GM12878 (cell line): ENCODE measurements around the gene GSTCD. TPM values are rescaled to one million over a fixed set of nuclear protein-coding genes. Genes with fewer than 3 reads are reported as not detected.

Source experiments
- ATAC-seq: fragments of 200-7000 bp; cut with Tn5 transposase; 3 replicates; pipeline ENCODE4 v1.9.1; 2020; ENCODE audit warnings: mild to moderate bottlenecking, moderate library complexity
- BruUV-seq: library from RNA; stranded (reverse); fragments of 400-500 nt; replicated peaks from 2 replicates; lab custom pipeline; 2021; lab: Mats Ljungman, UMichigan
- CTCF ChIA-PET: fragments of 300-600 bp; sonication (Branson Sonifier 250); formaldehyde crosslinking; extraction: SDS; loops from one replicate; lab custom pipeline; 2021; ENCODE audit warnings: inconsistent platforms; lab: Yijun Ruan, JAX
- POLR2A ChIA-PET: fragments of 350-600 bp; formaldehyde crosslinking; extraction: SDS; loops from one replicate; lab custom pipeline; 2021; ENCODE audit warnings: inconsistent platforms; lab: Charles Lee
- RAD21 ChIA-PET: fragments of 300-600 bp; sonication (Branson Sonifier 250); formaldehyde crosslinking; loops from one replicate; lab custom pipeline; 2023; ENCODE audit warnings: antibody characterized with exemption; ENCODE audit not compliant: unreplicated experiment; lab: Charles Lee
- SMC1A ChIA-PET: fragments of 300-600 bp; sonication (Branson Sonifier 250); formaldehyde crosslinking; loops from one replicate; lab custom pipeline; 2023; ENCODE audit not compliant: unreplicated experiment, uncharacterized antibody; lab: Charles Lee
- DNase-seq: peaks from one replicate; pipeline ENCODE4 v3.0.0-alpha.2; 2011; ENCODE audit warnings: low read depth, low spot score
- FAIRE-seq: peaks from 3 replicates; lab custom pipeline; 2011; peaks lifted over from hg19 to GRCh38; lab: Jason Lieb, UNC
- H2AFZ ChIP-seq: 2 replicates; pipeline ENCODE4 v1.6.0; 2011; ENCODE audit warnings: low read depth, low read length, control low read depth; ENCODE audit not compliant: control insufficient read depth
- H3K27ac ChIP-seq: 2 replicates; pipeline ENCODE4 v1.5.1; 2011; ENCODE audit warnings: control low read depth; ENCODE audit not compliant: control insufficient read depth, insufficient read depth
- H3K27me3 ChIP-seq, 2 experiments: replicated peaks in 1 of 2; 2 replicates each; pipeline versions ENCODE4 v1.6.0 to v1.6.1; 2011; ENCODE audit warnings: low read length in 1 of 2; ENCODE audit not compliant: control insufficient read depth in 2 of 2, insufficient read depth in 2 of 2
- H3K36me3 ChIP-seq, 2 experiments: 2 replicates each; pipeline ENCODE4 v1.5.1; 2011; ENCODE audit warnings: low read length in 1 of 2; ENCODE audit not compliant: control insufficient read depth in 2 of 2, insufficient read depth in 2 of 2
- H3K4me1 ChIP-seq: 2 replicates; pipeline ENCODE4 v1.6.1; 2011; ENCODE audit warnings: mild to moderate bottlenecking, low read length, moderate library complexity, mixed read lengths; ENCODE audit not compliant: control insufficient read depth, insufficient read depth
- H3K4me2 ChIP-seq: 2 replicates; pipeline ENCODE4 v1.6.0; 2011; ENCODE audit warnings: control low read depth; ENCODE audit not compliant: control insufficient read depth, insufficient read depth
- H3K4me3 ChIP-seq: fragments of 200-600 bp; sonication (generic); 2 replicates; pipeline ENCODE4 v1.5.1; 2016
- H3K79me2 ChIP-seq: 2 replicates; pipeline ENCODE4 v1.6.0; 2011; ENCODE audit warnings: low read length; ENCODE audit not compliant: control insufficient read depth, insufficient read depth
- H3K9ac ChIP-seq: 2 replicates; pipeline ENCODE4 v1.8.0; 2011; ENCODE audit warnings: low read length, control low read depth, mixed read lengths; ENCODE audit not compliant: control insufficient read depth, insufficient read depth
- H3K9me3 ChIP-seq: replicated peaks from 3 replicates; pipeline ENCODE4 v1.5.1; 2011; ENCODE audit warnings: mild to moderate bottlenecking, low read length; ENCODE audit not compliant: control insufficient read depth, insufficient read depth
- H4K20me1 ChIP-seq: 2 replicates; pipeline ENCODE4 v1.6.0; 2011; ENCODE audit not compliant: control insufficient read depth, insufficient read depth
- BCL11A ChIP-seq: IDR thresholded peaks from 2 replicates; pipeline ENCODE4 v1.6.1; 2011; ENCODE audit warnings: low read depth, low read length
- IRF4 ChIP-seq: IDR thresholded peaks from 2 replicates; pipeline ENCODE4 v1.6.1; 2011; ENCODE audit warnings: low read depth, low read length
- KAT2A ChIP-seq: conservative IDR thresholded peaks from 2 replicates; pipeline ENCODE4 v1.6.1; 2011; ENCODE audit warnings: low read depth, low read length; ENCODE audit not compliant: control insufficient read depth
- POU2F2 ChIP-seq: IDR thresholded peaks from 3 replicates; pipeline ENCODE4 v1.6.1; 2011; ENCODE audit warnings: low read depth, mild to moderate bottlenecking, low read length, borderline replicate concordance
- RBBP5 ChIP-seq: fragments of 200-600 bp; sonication (generic); conservative IDR thresholded peaks from 2 replicates; pipeline ENCODE4 v1.6.1; 2016
- RELB ChIP-seq: fragments of 450-650 bp; IDR thresholded peaks from 2 replicates; pipeline ENCODE4 v1.6.1; 2017; ENCODE audit warnings: low read depth, mild to moderate bottlenecking, moderate library complexity
- SMAD5 ChIP-seq: IDR thresholded peaks from 2 replicates; pipeline ENCODE4 v1.6.1; 2016; ENCODE audit warnings: antibody characterized with exemption, low read depth
- TCF12 ChIP-seq: IDR thresholded peaks from 2 replicates; pipeline ENCODE4 v1.6.1; 2011; ENCODE audit warnings: low read depth, mild to moderate bottlenecking, low read length
- WGBS: methylation state at CpG from one replicate; pipeline ENCODE4 v1.1.6; 2016; ENCODE audit warnings: low lambda C conversion rate; ENCODE audit not compliant: insufficient replicate concordance, insufficient coverage; ENCODE audit errors: missing lambda C conversion rate; 5-methylcytosine and 5-hydroxymethylcytosine counted together
- in situ Hi-C: fragments of 300-500 bp; cut with MboI; formaldehyde crosslinking; loops from 9 replicates; pipeline ENCODE4 v1.14.3; 2018; ENCODE audit warnings: mixed read lengths
- intact Hi-C: fragments of 100-400 bp; cut with micrococcal nuclease; formaldehyde crosslinking; loops from one replicate; pipeline ENCODE4 v1.14.2; 2022; ENCODE audit not compliant: unreplicated experiment
- polyA plus RNA-seq, 11 experiments: library from polyadenylated mRNA; depleted of rRNA in 4 of 11; unstranded in 6 of 11; stranded (reverse) in 5 of 11; fragments of >200 nt; fragmentation: Nextera tagmentation in 4 of 11; fragmentation: Illumina TruSeq in 1 of 11; extraction: Ambion mirVana in 4 of 11; extraction: Trizol in 1 of 11; gene quantifications; 1 replicate in 1 of 11; 2 replicates in 10 of 11; pipeline versions ENCODE4 v1.2.1 to v1.2.3, GENCODE V29; 2011 to 2016; ENCODE audit warnings: inconsistent platforms in 2 of 11, missing spikeins in 2 of 11, low read depth in 1 of 11
- total RNA-seq, 4 experiments: library from RNA; depleted of rRNA in 3 of 4; stranded (reverse); fragments of >200 nt in 3 of 4; fragmentation: Illumina TruSeq in 1 of 4; extraction: Trizol in 1 of 4; gene quantifications; 2 replicates each; pipeline versions ENCODE4 v1.2.1 to v1.2.3, GENCODE V29; 2013 to 2021
- TF ChIP-seq, protein P1 (sequence below), 3 experiments: IDR thresholded peaks in 2 of 3; conservative IDR thresholded peaks in 1 of 3; 2 replicates each; pipeline ENCODE4 v1.5.1; 2011; ENCODE audit warnings: low read depth in 3 of 3, low read length in 3 of 3, mild to moderate bottlenecking in 3 of 3, control low read depth in 2 of 3, moderate library complexity in 2 of 3, inconsistent platforms in 1 of 3, mixed read lengths in 1 of 3; ENCODE audit not compliant: control insufficient read depth in 2 of 3, insufficient read depth in 1 of 3; ENCODE audit errors: extremely low read depth in 1 of 3
- TF ChIP-seq, protein P2 (sequence below): IDR thresholded peaks from 2 replicates; pipeline ENCODE4 v1.6.1; 2011; ENCODE audit warnings: low read depth, mild to moderate bottlenecking, low read length, moderate library complexity, borderline replicate concordance; ENCODE audit errors: extremely low read depth

Gene GSTCD
- total and polyA plus RNA-seq, 10 of the 15 experiments (the other 5 are each of a cell fraction or from before 2014, with no cell fraction given) = 4.3 to 28.4 (median 14.1) TPM

GRCh38 chr4:105843941-105844340, 135.4 kb downstream of the GSTCD start:
- RAD21 ChIA-PET = no interaction called here
- DNase-seq = no peak
- H3K36me3 ChIP-seq = 0 out of 4 replicates have a peak, but pooled peaks cover 0 to 4% of the 10 kb centered on the region in 2 experiments
- 93% methylated on average over 2 of the region's 2 CpGs for WGBS
- H3K9ac ChIP-seq = no peak overlapping the region
- H2AFZ ChIP-seq = no peak overlapping the region
- SMC1A ChIA-PET = no interaction called here
- no peaks in the 10 kb centered on the region for H3K9me3 ChIP-seq
- BruUV-seq = no TSS peak
- no peaks in the 10 kb centered on the region for H3K79me2 ChIP-seq
- H4K20me1 ChIP-seq = no peaks in the 10 kb centered on the region
- TF ChIP-seq RELB (no peak), TCF12 (no peak), BCL11A (no peak)
- TF ChIP-seq, all 136 proteins: peak for 0
- in situ Hi-C loops = no loop called here
- H3K4me3 ChIP-seq = no peak overlapping the region
- ChIA-PET CTCF (interaction anchor here (1.1 kb wide), 1 partner anchor 18 kb away, joined by 3 read pairs; no protein-coding TSS in a partner anchor), POLR2A (no interaction called here)
- ATAC-seq = no peak
- intact Hi-C loops = no loop called here
- no peak overlapping the region for H3K27ac ChIP-seq
- no peaks in the 10 kb centered on the region for H3K4me1 ChIP-seq
- FAIRE-seq = no peak
- no peak overlapping the region for H3K4me2 ChIP-seq
- no peaks in the 10 kb centered on the region for H3K27me3 ChIP-seq

DNA sequence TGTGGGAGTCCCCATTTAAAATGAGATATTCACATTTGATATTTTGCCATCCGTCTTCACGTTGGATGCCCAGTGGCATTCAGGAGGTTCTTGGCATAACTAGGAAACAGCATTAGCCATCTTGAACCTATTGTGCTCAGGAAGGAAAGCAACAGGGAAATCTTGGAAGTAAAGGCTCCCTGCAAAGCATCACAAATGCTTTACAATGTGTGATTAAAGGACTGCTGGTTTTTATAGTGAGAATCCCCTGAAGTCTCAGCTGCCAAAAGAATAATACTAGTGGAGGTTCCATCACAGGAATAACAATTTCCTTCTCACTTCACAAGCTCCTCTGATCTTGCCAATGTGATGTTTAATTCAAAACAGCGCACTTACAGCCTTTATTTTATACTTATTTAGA, 137.0 kb downstream of the GSTCD start:
- POLR2A ChIA-PET = no interaction called here
- intact Hi-C loops = no loop called here
- in situ Hi-C loops = no loop called here
- TF ChIP-seq RBBP5 = no peak
- no peak for TF ChIP-seq SMAD5
- no peak for TF ChIP-seq POU2F2
- no peak for TF ChIP-seq KAT2A
- TF ChIP-seq, protein P1, sequence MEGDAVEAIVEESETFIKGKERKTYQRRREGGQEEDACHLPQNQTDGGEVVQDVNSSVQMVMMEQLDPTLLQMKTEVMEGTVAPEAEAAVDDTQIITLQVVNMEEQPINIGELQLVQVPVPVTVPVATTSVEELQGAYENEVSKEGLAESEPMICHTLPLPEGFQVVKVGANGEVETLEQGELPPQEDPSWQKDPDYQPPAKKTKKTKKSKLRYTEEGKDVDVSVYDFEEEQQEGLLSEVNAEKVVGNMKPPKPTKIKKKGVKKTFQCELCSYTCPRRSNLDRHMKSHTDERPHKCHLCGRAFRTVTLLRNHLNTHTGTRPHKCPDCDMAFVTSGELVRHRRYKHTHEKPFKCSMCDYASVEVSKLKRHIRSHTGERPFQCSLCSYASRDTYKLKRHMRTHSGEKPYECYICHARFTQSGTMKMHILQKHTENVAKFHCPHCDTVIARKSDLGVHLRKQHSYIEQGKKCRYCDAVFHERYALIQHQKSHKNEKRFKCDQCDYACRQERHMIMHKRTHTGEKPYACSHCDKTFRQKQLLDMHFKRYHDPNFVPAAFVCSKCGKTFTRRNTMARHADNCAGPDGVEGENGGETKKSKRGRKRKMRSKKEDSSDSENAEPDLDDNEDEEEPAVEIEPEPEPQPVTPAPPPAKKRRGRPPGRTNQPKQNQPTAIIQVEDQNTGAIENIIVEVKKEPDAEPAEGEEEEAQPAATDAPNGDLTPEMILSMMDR (IDR thresholded peaks at IDR 0.05 in 2 of 3, conservative IDR thresholded peaks at IDR 0.05 in 1 of 3; ENCODE audit: control insufficient read depth in 2 of 3, extremely low read depth in 1 of 3, insufficient read depth in 1 of 3, low read depth in 3 of 3, low read length in 3 of 3) = no peak
- TF ChIP-seq IRF4 = no peak
- TF ChIP-seq, protein P2, sequence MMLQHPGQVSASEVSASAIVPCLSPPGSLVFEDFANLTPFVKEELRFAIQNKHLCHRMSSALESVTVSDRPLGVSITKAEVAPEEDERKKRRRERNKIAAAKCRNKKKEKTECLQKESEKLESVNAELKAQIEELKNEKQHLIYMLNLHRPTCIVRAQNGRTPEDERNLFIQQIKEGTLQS = no peak

More for the DNA sequence above, 137.0 kb downstream of the GSTCD start:
- FAIRE-seq (no peak), ATAC-seq (no peak), DNase-seq (no peak)
- H3K9me3 ChIP-seq = no peaks in the 10 kb centered on the region
- SMC1A ChIA-PET = no interaction called here
- RAD21 ChIA-PET = no interaction called here
- no TSS peak for BruUV-seq
- H2AFZ ChIP-seq = no peak overlapping the region
- 83% methylated on average over 3 of the region's 3 CpGs for WGBS
- H3K27ac ChIP-seq = no peak overlapping the region
- no peak overlapping the region for H3K4me2 ChIP-seq
- H3K79me2 ChIP-seq = no peaks in the 10 kb centered on the region
- H3K4me1 ChIP-seq = no peaks in the 10 kb centered on the region
- H4K20me1 ChIP-seq = no peaks in the 10 kb centered on the region
- 0 out of 4 replicates have a peak, but pooled peaks cover 0 to 4% of the 10 kb centered on the region in 2 experiments for H3K36me3 ChIP-seq
- no peak overlapping the region for H3K4me3 ChIP-seq
- H3K27me3 ChIP-seq = no peaks in the 10 kb centered on the region
- no peak overlapping the region for H3K9ac ChIP-seq
- CTCF ChIA-PET = no interaction called here
